Epithelial cell of proximal tubule (primary cell): ENCODE results near the gene NAV1. TPM values are rescaled to one million over a fixed set of nuclear protein-coding genes. Genes with fewer than 3 reads are reported as not detected.

ENCODE experiments used
- DNase-seq: peaks from one replicate; pipeline ENCODE4 v3.0.0-alpha.2; 2011; ENCODE audit warnings: low read depth
- H3K4me3 ChIP-seq: 2 replicates; pipeline ENCODE4 v1.5.1; 2011; ENCODE audit warnings: low read depth, mild to moderate bottlenecking, low read length
- total RNA-seq: library from RNA; depleted of rRNA; stranded (reverse); fragments of >200 nt; gene quantifications from 2 replicates; pipeline ENCODE4 v1.2.3, GENCODE V29; 2015
- TF ChIP-seq, protein P1 (sequence below): conservative IDR thresholded peaks from 2 replicates; pipeline ENCODE4 v1.5.1; 2012; ENCODE audit warnings: low read depth, mild to moderate bottlenecking, low read length

Gene NAV1
- total RNA-seq, 1 donor from 2014 or later: 24.3 TPM

DNA sequence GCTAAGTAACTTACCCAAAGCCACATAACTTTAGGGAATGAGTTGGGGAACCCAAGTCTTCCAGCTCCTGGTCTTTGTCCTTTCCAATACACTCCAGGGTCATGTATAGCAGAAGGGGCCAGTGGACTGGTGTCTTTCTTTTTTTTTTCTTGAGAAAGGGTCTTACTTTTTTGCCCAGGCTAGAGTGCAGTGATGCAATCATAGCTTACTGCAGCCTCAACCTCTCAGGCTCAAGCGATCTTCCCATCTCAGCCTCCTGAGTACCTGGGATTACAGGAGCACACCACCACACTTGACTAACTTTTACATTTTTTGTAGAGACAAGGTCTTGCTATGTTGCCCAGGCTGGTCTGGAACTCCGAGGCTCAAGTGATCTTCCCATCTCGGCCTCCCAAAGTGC lies 12.2 kb downstream of the NAV1 start:
- no peak for DNase-seq
- TF ChIP-seq, protein P1, sequence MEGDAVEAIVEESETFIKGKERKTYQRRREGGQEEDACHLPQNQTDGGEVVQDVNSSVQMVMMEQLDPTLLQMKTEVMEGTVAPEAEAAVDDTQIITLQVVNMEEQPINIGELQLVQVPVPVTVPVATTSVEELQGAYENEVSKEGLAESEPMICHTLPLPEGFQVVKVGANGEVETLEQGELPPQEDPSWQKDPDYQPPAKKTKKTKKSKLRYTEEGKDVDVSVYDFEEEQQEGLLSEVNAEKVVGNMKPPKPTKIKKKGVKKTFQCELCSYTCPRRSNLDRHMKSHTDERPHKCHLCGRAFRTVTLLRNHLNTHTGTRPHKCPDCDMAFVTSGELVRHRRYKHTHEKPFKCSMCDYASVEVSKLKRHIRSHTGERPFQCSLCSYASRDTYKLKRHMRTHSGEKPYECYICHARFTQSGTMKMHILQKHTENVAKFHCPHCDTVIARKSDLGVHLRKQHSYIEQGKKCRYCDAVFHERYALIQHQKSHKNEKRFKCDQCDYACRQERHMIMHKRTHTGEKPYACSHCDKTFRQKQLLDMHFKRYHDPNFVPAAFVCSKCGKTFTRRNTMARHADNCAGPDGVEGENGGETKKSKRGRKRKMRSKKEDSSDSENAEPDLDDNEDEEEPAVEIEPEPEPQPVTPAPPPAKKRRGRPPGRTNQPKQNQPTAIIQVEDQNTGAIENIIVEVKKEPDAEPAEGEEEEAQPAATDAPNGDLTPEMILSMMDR: no peak
- no peak overlapping the region for H3K4me3 ChIP-seq

- TF ChIP-seq, protein P1: no peak
- peak; percentile 52 for DNase-seq
- no peak overlapping the region for H3K4me3 ChIP-seq
Observed at GRCh38 chr1:201551877-201552731, 13.2 kb downstream of the NAV1 start.

DNA sequence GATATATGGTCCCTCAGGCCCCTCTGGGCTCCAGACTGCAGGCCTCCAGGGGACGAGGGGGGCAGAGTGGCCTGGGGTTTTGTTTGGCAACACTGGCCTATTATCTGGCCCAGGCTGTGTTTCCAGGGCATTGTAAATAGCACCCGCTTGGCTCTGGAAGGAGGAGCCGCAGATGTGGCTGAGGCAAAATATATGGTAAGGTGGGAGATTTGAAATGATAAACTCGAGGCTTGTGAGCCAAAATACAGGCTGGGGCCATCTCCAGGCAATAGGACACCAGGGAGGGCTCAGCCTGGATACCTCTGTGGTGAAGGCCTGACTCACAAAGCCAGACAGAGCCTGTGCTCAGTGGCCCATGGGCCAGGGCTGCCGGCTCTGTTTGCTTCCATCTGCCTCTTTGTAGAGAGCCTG lies 14.0 kb downstream of the NAV1 start:
- TF ChIP-seq, protein P1: no peak
- no peak for DNase-seq
- no peak overlapping the region for H3K4me3 ChIP-seq

DNA sequence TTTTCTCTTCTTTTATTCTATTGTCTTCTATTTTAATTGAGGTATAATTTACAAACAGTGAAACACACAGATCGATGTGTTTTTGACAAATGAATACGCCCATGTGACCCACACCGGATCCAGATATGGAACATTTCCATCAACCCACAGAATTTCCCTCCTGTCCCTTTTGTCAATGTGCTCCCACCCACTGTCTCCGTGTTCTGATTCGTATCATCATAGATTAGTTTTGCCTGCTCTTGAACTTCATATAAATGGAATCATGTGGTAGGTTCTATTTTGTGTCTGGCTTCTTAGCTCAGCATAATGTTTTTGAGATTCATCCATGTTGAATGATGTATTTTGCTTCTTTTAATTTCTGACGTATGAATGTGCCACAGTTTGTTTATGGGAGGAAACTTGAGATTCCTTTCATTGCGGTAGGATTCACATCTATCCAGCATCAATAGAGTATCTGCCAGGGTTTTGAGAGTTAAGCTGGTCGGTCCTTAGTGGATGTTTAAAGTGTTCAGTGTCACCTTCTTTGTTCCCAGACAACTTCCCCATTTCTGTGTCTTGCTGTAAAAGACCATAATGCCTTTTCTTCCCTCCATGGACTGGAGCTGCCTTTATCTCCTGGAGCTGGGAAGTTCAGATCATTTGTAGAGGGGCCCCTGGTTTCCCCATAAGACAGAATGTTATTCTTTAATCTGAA lies 14.7 kb downstream of the NAV1 start:
- DNase-seq: no peak
- TF ChIP-seq, protein P1: no peak
- H3K4me3 ChIP-seq: no peak overlapping the region

DNA sequence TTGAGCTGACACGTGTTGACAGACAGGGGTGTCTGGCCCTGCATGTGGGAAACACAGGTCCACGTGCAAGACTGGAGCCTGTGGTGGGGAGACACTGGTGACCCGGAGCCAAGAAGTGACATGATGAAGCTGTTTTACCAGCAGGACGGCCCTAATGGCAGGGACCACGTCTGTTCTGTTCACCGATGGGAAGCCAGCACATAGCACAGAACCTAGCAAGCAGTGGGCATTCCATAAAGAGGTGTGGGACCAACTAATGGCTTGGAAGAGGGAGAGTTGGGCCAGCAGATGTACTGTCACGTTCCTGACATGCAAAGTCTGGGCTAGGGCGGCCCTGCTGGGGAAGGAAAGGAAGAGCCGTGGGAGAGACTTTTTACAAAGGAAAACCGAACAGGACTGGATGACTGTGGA lies 15.3 kb downstream of the NAV1 start:
- DNase-seq: no peak
- no peak overlapping the region for H3K4me3 ChIP-seq
- TF ChIP-seq, protein P1: no peak

DNA sequence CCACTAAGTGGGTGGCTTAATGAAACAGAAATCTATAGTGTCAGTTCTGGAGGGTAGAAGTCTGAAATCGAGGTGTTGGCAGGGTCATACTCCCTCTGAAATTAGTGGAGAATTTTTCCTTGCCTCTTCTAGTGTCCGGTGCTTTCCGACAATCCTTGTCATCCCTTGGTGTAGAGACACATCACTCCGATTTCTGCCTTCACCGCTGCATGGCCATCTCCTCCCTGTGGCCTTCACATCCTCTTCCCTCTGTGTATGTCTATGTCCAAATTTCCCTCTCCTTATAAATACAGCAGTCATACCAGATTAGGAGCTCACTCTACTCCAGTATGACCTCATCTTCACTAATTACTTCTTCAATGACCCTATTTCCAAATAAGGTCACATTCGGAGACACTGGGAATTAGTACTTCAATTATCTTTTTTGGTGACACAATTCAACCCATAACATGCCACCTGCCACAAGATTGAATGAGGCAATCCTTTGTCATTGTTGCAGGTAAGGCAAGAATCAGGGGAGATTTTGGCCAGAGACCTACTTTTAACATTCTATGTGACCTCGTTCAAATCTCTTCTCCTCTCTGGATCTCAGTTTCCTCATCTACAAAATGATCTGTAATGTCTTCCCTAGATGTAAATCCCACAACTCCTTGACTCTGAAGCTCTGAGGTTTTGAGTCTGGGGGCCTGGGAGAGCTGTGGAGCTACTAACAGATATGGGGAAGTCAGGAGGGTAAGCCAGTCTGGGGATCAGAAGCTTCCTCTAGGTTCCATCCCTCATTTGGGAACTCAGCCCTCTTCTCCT lies 16.1 kb downstream of the NAV1 start:
- TF ChIP-seq, protein P1: no peak
- DNase-seq: no peak
- H3K4me3 ChIP-seq: no peak overlapping the region
